ENCODE measurements around the gene ARHGAP8. TPM values are rescaled to one million over a fixed set of nuclear protein-coding genes. Genes with fewer than 3 reads are reported as not detected.

Gene ARHGAP8
- total and polyA plus RNA-seq, 2 of the 13 experiments (the other 11 are each of a cell fraction or from before 2014, with no cell fraction given): 0.07 TPM; not detected in 1

- H3K4me3 ChIP-seq (replicated peaks in 1 of 3; ENCODE audit: insufficient read depth in 1 of 3, low read depth in 2 of 3, low read length in 3 of 3): no peak overlapping the region
- no peak for FAIRE-seq
- in situ Hi-C loops (cut with HindIII; ENCODE audit: extremely low pct_ligation_motif_present, low pct_unique_long_range_greater_than_20kb) (no loop called here), intact Hi-C loops (cut with micrococcal nuclease; ENCODE audit: unreplicated experiment) (no loop called here)
- no peak overlapping the region for H3K9ac ChIP-seq (ENCODE audit: insufficient read depth, low read depth, low read length)
- TF ChIP-seq NFYB (CRISPR knock-in tag; IDR thresholded peaks at IDR 0.05): no peak
- TF ChIP-seq DMAP1 (CRISPR knock-in tag; IDR thresholded peaks at IDR 0.05): no peak
- TF ChIP-seq NFE2L2 (IDR thresholded peaks at IDR 0.05; ENCODE audit: low read length): no peak
- TF ChIP-seq ZNF317 (CRISPR knock-in tag; IDR thresholded peaks at IDR 0.05): no peak
- TF ChIP-seq FOXP1 (IDR thresholded peaks at IDR 0.05): no peak
- no peak for TF ChIP-seq FOXP1 (CRISPR knock-in tag; IDR thresholded peaks at IDR 0.05)
- TF ChIP-seq ZMAT5 (CRISPR knock-in tag; IDR thresholded peaks at IDR 0.05; ENCODE audit: borderline replicate concordance, low read depth): no peak
- TF ChIP-seq KMT2B (CRISPR knock-in tag; IDR thresholded peaks at IDR 0.05): no peak
- TF ChIP-seq HNRNPH1 (optimal IDR thresholded peaks at IDR 0.05; ENCODE audit: low read depth, low read length): no peak
- no peak for TF ChIP-seq ZNF720 (CRISPR knock-in tag; IDR thresholded peaks at IDR 0.05)
- TF ChIP-seq MED1 (CRISPR knock-in tag; IDR thresholded peaks at IDR 0.05): no peak
- no peak for TF ChIP-seq TCF12 (IDR thresholded peaks at IDR 0.05)
- no peak for TF ChIP-seq TCF12 (CRISPR knock-in tag; IDR thresholded peaks at IDR 0.05)
- TF ChIP-seq RBAK (CRISPR knock-in tag; IDR thresholded peaks at IDR 0.05): no peak
- TF ChIP-seq U2AF1 (optimal IDR thresholded peaks at IDR 0.05; ENCODE audit: low read depth, low read length): no peak
- TF ChIP-seq ZNF441 (CRISPR knock-in tag; IDR thresholded peaks at IDR 0.05; ENCODE audit: borderline replicate concordance): no peak
- no peak for TF ChIP-seq ZNF260 (CRISPR knock-in tag; IDR thresholded peaks at IDR 0.05; ENCODE audit: borderline replicate concordance, low read depth)
- no peak for TF ChIP-seq NR2C2 (CRISPR knock-in tag; IDR thresholded peaks at IDR 0.05; ENCODE audit: borderline replicate concordance)
- TF ChIP-seq HDAC6 (IDR thresholded peaks at IDR 0.05; ENCODE audit: low read depth, low read length): no peak
- TF ChIP-seq ASH2L (IDR thresholded peaks at IDR 0.05; ENCODE audit: insufficient read length, low read depth, low read length): no peak
- no peak for TF ChIP-seq AFF4 (CRISPR knock-in tag; IDR thresholded peaks at IDR 0.05)
- TF ChIP-seq NBN (conservative IDR thresholded peaks at IDR 0.05): no peak
- CTCF ChIA-PET (ENCODE audit: low intra/inter-chr PET ratio, low total read pairs): no interaction called here
- H3K4me2 ChIP-seq (ENCODE audit: low read depth, low read length): no peak overlapping the region
- no peak for DNase-seq (ENCODE audit: low spot score)
- POLR2A ChIA-PET: no interaction called here
- H2AFZ ChIP-seq (ENCODE audit: low read length): no peak overlapping the region
- no peaks in the 10 kb centered on the region for H3K9me3 ChIP-seq (ENCODE audit: low read length)
- no peak overlapping the region for H3K27ac ChIP-seq (ENCODE audit: extremely low read length, insufficient read depth, low read length)
- no peaks in the 10 kb centered on the region for H3K79me2 ChIP-seq (ENCODE audit: insufficient read depth, low read length)
- BruUV-seq (replicated peaks): no TSS peak
- no peaks in the 10 kb centered on the region for H3K4me1 ChIP-seq (ENCODE audit: insufficient read depth, low read length)
- H3K27me3 ChIP-seq (ENCODE audit: control insufficient read depth in 1 of 2, insufficient read depth in 2 of 2, low read length in 2 of 2): peaks cover 9 to 38% of the 10 kb centered on the region in 2 experiments; a peak in 4 of 5 replicates
- no peak for ATAC-seq
- H3K36me3 ChIP-seq (replicated peaks in 1 of 2; ENCODE audit: control insufficient read depth in 1 of 2, insufficient read depth in 2 of 2, low read length in 2 of 2): no peaks in the 10 kb centered on the region
- H4K20me1 ChIP-seq (ENCODE audit: insufficient read depth, low read length): no peaks in the 10 kb centered on the region
- 2% methylated on average over 7 of the region's 20 CpGs for WGBS (ENCODE audit: low lambda C conversion rate)
Measured at GRCh38 chr22:44892803-44893730, 140.7 kb downstream of the ARHGAP8 start.
